H9 (cell line): ENCODE measurements around the gene CACNA2D3. TPM values are rescaled to one million over a fixed set of nuclear protein-coding genes. Genes with fewer than 3 reads are reported as not detected.

Source experiments
- DNase-seq: peaks from one replicate; pipeline ENCODE4 v3.0.0-alpha.2; 2017
- H2AFZ ChIP-seq: one replicate; pipeline ENCODE4 v1.6.1; 2013; ENCODE audit warnings: mild to moderate bottlenecking, low read length, control low read depth, moderate library complexity
- H2AK5ac ChIP-seq: 2 replicates; pipeline ENCODE4 v1.6.1; 2013; ENCODE audit warnings: low read length, control low read depth, mixed read lengths; ENCODE audit not compliant: insufficient read length
- H2BK120ac ChIP-seq: one replicate; pipeline ENCODE4 v1.6.1; 2013; ENCODE audit warnings: low read depth, mild to moderate bottlenecking, low read length, control low read depth, inconsistent platforms; ENCODE audit not compliant: poor library complexity, severe bottlenecking
- H2BK12ac ChIP-seq: 2 replicates; pipeline ENCODE4 v1.6.1; 2013; ENCODE audit warnings: low read length, control low read depth, mixed read lengths, low read depth; ENCODE audit not compliant: insufficient read length
- H2BK15ac ChIP-seq: 2 replicates; pipeline ENCODE4 v1.6.1; 2013; ENCODE audit warnings: low read depth, low read length, control low read depth
- H2BK20ac ChIP-seq: one replicate; pipeline ENCODE4 v1.6.1; 2013; ENCODE audit warnings: low read depth, mild to moderate bottlenecking, low read length, control low read depth, inconsistent platforms; ENCODE audit not compliant: poor library complexity, severe bottlenecking
- H2BK5ac ChIP-seq: 2 replicates; pipeline ENCODE4 v1.6.1; 2013; ENCODE audit warnings: low read length, control low read depth, mixed read lengths; ENCODE audit not compliant: insufficient read length
- H3K14ac ChIP-seq: 2 replicates; pipeline ENCODE4 v1.6.1; 2013; ENCODE audit warnings: low read length, control low read depth; ENCODE audit not compliant: insufficient read depth
- H3K18ac ChIP-seq: 2 replicates; pipeline ENCODE4 v1.6.1; 2013; ENCODE audit warnings: low read depth, mild to moderate bottlenecking, mixed read lengths, low read length, control low read depth; ENCODE audit not compliant: insufficient read length
- H3K23ac ChIP-seq: 2 replicates; pipeline ENCODE4 v1.6.1; 2013; ENCODE audit warnings: low read length, control low read depth, mixed read lengths, low read depth; ENCODE audit not compliant: insufficient read length
- H3K23me2 ChIP-seq: 2 replicates; pipeline ENCODE4 v1.6.1; 2013; ENCODE audit warnings: low read depth, mild to moderate bottlenecking, mixed read lengths, low read length, control low read depth; ENCODE audit not compliant: insufficient read length, poor library complexity, severe bottlenecking
- H3K27ac ChIP-seq: 2 replicates; pipeline ENCODE4 v1.5.1; 2013; ENCODE audit warnings: low read length, control low read depth, mixed read lengths, low read depth; ENCODE audit not compliant: insufficient read length
- H3K27me3 ChIP-seq: 2 replicates; pipeline ENCODE4 v1.6.1; 2013; ENCODE audit warnings: low read length, control low read depth, inconsistent platforms; ENCODE audit not compliant: insufficient read depth
- H3K4ac ChIP-seq: 2 replicates; pipeline ENCODE4 v1.6.1; 2013; ENCODE audit warnings: low read depth, mild to moderate bottlenecking, control low read depth, inconsistent platforms, low read length, moderate library complexity
- H3K4me1 ChIP-seq: 2 replicates; pipeline ENCODE4 v1.6.1; 2013; ENCODE audit warnings: low read length, control low read depth, inconsistent platforms; ENCODE audit not compliant: insufficient read depth
- H3K4me2 ChIP-seq: 2 replicates; pipeline ENCODE4 v1.6.1; 2013; ENCODE audit warnings: low read length, control low read depth, mixed read lengths; ENCODE audit not compliant: insufficient read length, insufficient read depth
- H3K56ac ChIP-seq: 2 replicates; pipeline ENCODE4 v1.6.1; 2013; ENCODE audit warnings: low read depth, mild to moderate bottlenecking, mixed read lengths, low read length, control low read depth; ENCODE audit not compliant: insufficient read length
- H3K79me1 ChIP-seq: 2 replicates; pipeline ENCODE4 v1.6.1; 2013; ENCODE audit warnings: low read depth, mild to moderate bottlenecking, moderate library complexity, low read length, control low read depth, inconsistent platforms; ENCODE audit not compliant: insufficient read depth, poor library complexity, severe bottlenecking
- H3K79me2 ChIP-seq: 2 replicates; pipeline ENCODE4 v1.6.1; 2013; ENCODE audit warnings: low read length, control low read depth, inconsistent platforms; ENCODE audit not compliant: insufficient read depth
- H3K9ac ChIP-seq: 2 replicates; pipeline ENCODE4 v1.6.1; 2013; ENCODE audit warnings: low read length, control low read depth, mixed read lengths; ENCODE audit not compliant: insufficient read length; ENCODE audit errors: extremely low read depth
- H3K9me3 ChIP-seq: one replicate; pipeline ENCODE4 v1.6.1; 2013; ENCODE audit warnings: low read depth, low read length, inconsistent platforms; ENCODE audit not compliant: control insufficient read depth
- H3T11ph ChIP-seq: one replicate; pipeline ENCODE4 v1.6.1; 2013; ENCODE audit warnings: mild to moderate bottlenecking, low read length, control low read depth, inconsistent platforms
- H4K20me1 ChIP-seq: one replicate; pipeline ENCODE4 v1.6.1; 2013; ENCODE audit not compliant: control insufficient read depth, insufficient read length, insufficient read depth
- H4K5ac ChIP-seq: 2 replicates; pipeline ENCODE4 v1.6.1; 2013; ENCODE audit warnings: low read depth, mild to moderate bottlenecking, mixed read lengths, low read length, control low read depth; ENCODE audit not compliant: insufficient read length
- H4K8ac ChIP-seq: replicated peaks from 2 replicates; pipeline ENCODE4 v1.6.1; 2013; ENCODE audit warnings: low read length, control low read depth, mixed read lengths, low read depth; ENCODE audit not compliant: insufficient read length
- H4K91ac ChIP-seq: 2 replicates; pipeline ENCODE4 v1.6.1; 2013; ENCODE audit warnings: low read depth, mild to moderate bottlenecking, moderate library complexity, mixed read lengths, low read length, control low read depth; ENCODE audit not compliant: insufficient read length
- H3K27ac Mint-ChIP-seq, 3 experiments: 2 replicates in 2 of 3; 3 replicates in 1 of 3; pipeline ENCODE4 v1.8.0; 2020 to 2021; ENCODE audit warnings: mixed read lengths in 3 of 3, mild to moderate bottlenecking in 1 of 3, moderate library complexity in 1 of 3
- H3K27me3 Mint-ChIP-seq: 2 replicates; pipeline ENCODE4 v1.8.0; 2021; ENCODE audit warnings: low read depth, mild to moderate bottlenecking, moderate library complexity, mixed read lengths
- H3K36me3 Mint-ChIP-seq, 3 experiments: 2 replicates in 2 of 3; 3 replicates in 1 of 3; pipeline ENCODE4 v1.8.0; 2020 to 2021; ENCODE audit warnings: low read depth in 3 of 3, mixed read lengths in 3 of 3; ENCODE audit not compliant: insufficient read depth in 1 of 3
- H3K4me1 Mint-ChIP-seq, 2 experiments: 2 replicates each; pipeline ENCODE4 v1.8.0; 2020; ENCODE audit warnings: mixed read lengths in 2 of 2
- H3K4me3 Mint-ChIP-seq, 2 experiments: 2 replicates in 1 of 2; 3 replicates in 1 of 2; pipeline ENCODE4 v1.8.0; 2020 to 2021; ENCODE audit warnings: mild to moderate bottlenecking in 2 of 2, mixed read lengths in 2 of 2, moderate library complexity in 1 of 2
- H3K9me3 Mint-ChIP-seq, 2 experiments: 2 replicates in 1 of 2; 3 replicates in 1 of 2; pipeline ENCODE4 v1.8.0; 2020; ENCODE audit warnings: mild to moderate bottlenecking in 2 of 2, mixed read lengths in 2 of 2, moderate library complexity in 1 of 2
- CTCF ChIP-seq: fragments of 200-600 bp; sonication (generic); conservative IDR thresholded peaks from 3 replicates; pipeline ENCODE4 v1.8.0; 2021; ENCODE audit warnings: antibody characterized with exemption, mild to moderate bottlenecking
- WGBS: extraction: QIAGEN DNeasy Blood & Tissue Kit; methylation state at CpG from one replicate; pipeline ENCODE4 v1.1.7; 2013; ENCODE audit warnings: missing lambda C conversion rate, low lambda C conversion rate, mixed read lengths; ENCODE audit not compliant: insufficient read length; ENCODE audit errors: extremely low coverage; 5-methylcytosine and 5-hydroxymethylcytosine counted together
- total RNA-seq: library from RNA; stranded (reverse); gene quantifications from 2 replicates; pipeline ENCODE4 v1.2.1, GENCODE V29; 2021

CACNA2D3 gene
- total RNA-seq, 1 experiment from 2014 or later = 3.2 TPM

- Histone ChIP-seq H3K79me2 (no peaks in the 10 kb centered on the region), H2BK20ac (no peak overlapping the region), H3K27me3 (no peaks in the 10 kb centered on the region), H3K4me1 (peaks cover 4% of the 10 kb centered on the region; the same call in 1 of the 2 replicates), H2BK12ac (no peak overlapping the region), H3K9me3 (no peaks in the 10 kb centered on the region), H3K56ac (no peak overlapping the region), H4K91ac (no peak overlapping the region), H3K23ac (no peak overlapping the region), H3K79me1 (no peaks in the 10 kb centered on the region), H3K18ac (no peak overlapping the region), H3K4ac (no peak overlapping the region), H2AFZ (no peak overlapping the region), H4K8ac (no peak overlapping the region), H4K5ac (no peak overlapping the region), H4K20me1 (no peaks in the 10 kb centered on the region), H3K27ac (no peak overlapping the region), H2AK5ac (no peak overlapping the region), H3K14ac (no peak overlapping the region), H2BK120ac (no peak overlapping the region), H3T11ph (no peak overlapping the region), H2BK15ac (no peak overlapping the region), H3K4me2 (no peak overlapping the region), H3K9ac (no peak overlapping the region), H3K23me2 (no peaks in the 10 kb centered on the region), H2BK5ac (no peak overlapping the region)
- WGBS = no CpG with 5 or more reads among the region's 4 CpGs
- no peak for DNase-seq
- H3K27me3 Mint-ChIP-seq = no peaks in the 10 kb centered on the region
- H3K27ac Mint-ChIP-seq = no peak overlapping the region
- H3K4me3 Mint-ChIP-seq = no peak overlapping the region
- H3K4me1 Mint-ChIP-seq = peaks cover 9 to 13% of the 10 kb centered on the region in 2 experiments
- H3K9me3 Mint-ChIP-seq = no peaks in the 10 kb centered on the region
- H3K36me3 Mint-ChIP-seq = no peaks in the 10 kb centered on the region
- TF ChIP-seq CTCF = no peak
Measured at GRCh38 chr3:54845011-54845410, 722.7 kb downstream of the CACNA2D3 start.
